Liver (tissue), 9 donors: ENCODE measurements around the gene NAA10. TPM values are rescaled to one million over a fixed set of nuclear protein-coding genes. Genes with fewer than 3 reads are reported as not detected.

Experiments
- DNase-seq: peaks from one replicate; pipeline ENCODE4 v3.0.0-alpha.2; 2017; ENCODE audit warnings: low spot score
- H3K27ac ChIP-seq, 2 donors: one replicate each; pipeline ENCODE4 v1.7.0; 2013; ENCODE audit warnings: inconsistent platforms in 2 of 2, low read length in 2 of 2, control low read depth in 1 of 2, low read depth in 1 of 2, mild to moderate bottlenecking in 1 of 2
- H3K27me3 ChIP-seq, 4 donors: one replicate each; pipeline versions ENCODE4 v1.6.1 to v1.7.0; 2013; ENCODE audit warnings: low read length in 3 of 4, inconsistent platforms in 1 of 4, mild to moderate bottlenecking in 1 of 4, moderate library complexity in 1 of 4; ENCODE audit not compliant: control insufficient read depth in 4 of 4, insufficient read depth in 4 of 4
- H3K36me3 ChIP-seq, 4 donors: one replicate each; pipeline versions ENCODE4 v1.6.1 to v1.7.0; 2013; ENCODE audit warnings: low read length in 3 of 4, mild to moderate bottlenecking in 3 of 4, low read depth in 1 of 4, moderate library complexity in 1 of 4; ENCODE audit not compliant: control insufficient read depth in 4 of 4, insufficient read depth in 3 of 4
- H3K4me1 ChIP-seq, 4 donors: one replicate each; pipeline versions ENCODE4 v1.6.1 to v1.7.0; 2013; ENCODE audit warnings: low read length in 3 of 4, mild to moderate bottlenecking in 3 of 4, moderate library complexity in 1 of 4; ENCODE audit not compliant: control insufficient read depth in 4 of 4, insufficient read depth in 4 of 4
- H3K4me3 ChIP-seq, 3 donors: one replicate each; pipeline versions ENCODE4 v1.6.1 to v1.7.0; 2013; ENCODE audit warnings: low read length in 3 of 3, control low read depth in 1 of 3, low read depth in 1 of 3, mild to moderate bottlenecking in 1 of 3
- H3K9ac ChIP-seq, 2 donors: one replicate each; pipeline ENCODE4 v1.7.0; 2013; ENCODE audit warnings: low read length in 2 of 2, mild to moderate bottlenecking in 2 of 2, moderate library complexity in 2 of 2, control low read depth in 1 of 2, low read depth in 1 of 2
- H3K9me3 ChIP-seq, 4 donors: one replicate each; pipeline versions ENCODE4 v1.6.1 to v1.7.0; 2013; ENCODE audit warnings: low read length in 3 of 4; ENCODE audit not compliant: control insufficient read depth in 4 of 4
- EGR1 ChIP-seq, 2 donors: IDR thresholded peaks; 2 replicates each; pipeline ENCODE4 v1.6.1; 2016 to 2018; ENCODE audit warnings: antibody characterized with exemption in 2 of 2, low read depth in 2 of 2
- FOXA1 ChIP-seq: IDR thresholded peaks from 2 replicates; pipeline ENCODE4 v1.6.1; 2016; ENCODE audit warnings: antibody characterized with exemption
- FOXA2 ChIP-seq: IDR thresholded peaks from 2 replicates; pipeline ENCODE4 v1.6.1; 2016; ENCODE audit warnings: antibody characterized with exemption
- GABPA ChIP-seq, 2 donors: IDR thresholded peaks in 1 of 2; conservative IDR thresholded peaks in 1 of 2; 2 replicates each; pipeline ENCODE4 v1.6.1; 2016; ENCODE audit warnings: antibody characterized with exemption in 2 of 2, mild to moderate bottlenecking in 1 of 2, moderate library complexity in 1 of 2
- HNF4G ChIP-seq: IDR thresholded peaks from 2 replicates; pipeline ENCODE4 v1.6.1; 2016; ENCODE audit warnings: antibody characterized with exemption
- RAD21 ChIP-seq, 2 donors: IDR thresholded peaks; 2 replicates each; pipeline ENCODE4 v1.6.1; 2016; ENCODE audit warnings: antibody characterized with exemption in 2 of 2, mild to moderate bottlenecking in 2 of 2
- TAF1 ChIP-seq: conservative IDR thresholded peaks from 2 replicates; pipeline ENCODE4 v1.6.1; 2016; ENCODE audit warnings: antibody characterized with exemption, mild to moderate bottlenecking
- YY1 ChIP-seq: IDR thresholded peaks from 2 replicates; pipeline ENCODE4 v1.6.1; 2016; ENCODE audit warnings: antibody characterized with exemption, mild to moderate bottlenecking
- WGBS: extraction: QIAGEN DNeasy Blood & Tissue Kit; methylation state at CpG from one replicate; pipeline ENCODE4 v1.1.7; 2013; 5-methylcytosine and 5-hydroxymethylcytosine counted together
- polyA plus RNA-seq, 2 donors: library from polyadenylated mRNA; stranded (reverse) in 1 of 2; unstranded in 1 of 2; fragments of 200-250 nt in 1 of 2; fragments of >200 nt in 1 of 2; fragmentation: Nextera tagmentation in 1 of 2; extraction: Ambion mirVana in 1 of 2; gene quantifications; one replicate each; pipeline versions ENCODE4 v1.2.1 to v1.2.3, GENCODE V29; 2013 to 2015
- total RNA-seq, 2 donors: library from RNA; depleted of rRNA; stranded (reverse); fragments of >200 nt; gene quantifications; one replicate each; pipeline ENCODE4 v1.2.3, GENCODE V29; 2014
- TF ChIP-seq, protein P1 (sequence below): IDR thresholded peaks from 2 replicates; pipeline ENCODE4 v1.6.1; 2016; ENCODE audit warnings: antibody characterized with exemption, mild to moderate bottlenecking
- TF ChIP-seq, protein P2 (sequence below): IDR thresholded peaks from 2 replicates; pipeline ENCODE4 v1.6.1; 2016; ENCODE audit warnings: antibody characterized with exemption
- TF ChIP-seq, protein P3 (sequence below): IDR thresholded peaks from 2 replicates; pipeline ENCODE4 v1.6.1; 2016; ENCODE audit warnings: antibody characterized with exemption
- TF ChIP-seq, protein P4 (sequence below): IDR thresholded peaks from 2 replicates; pipeline ENCODE4 v1.6.1; 2016; ENCODE audit warnings: antibody characterized with exemption
- donor health status: healthy.
- donor health status: healthy.
- donor health status: healthy.
- donor health status: healthy.
- donor health status: healthy.

The NAA10 gene
- total and polyA plus RNA-seq, 4 donors, result 20.5 to 58.8 (median 44.4) TPM

DNA sequence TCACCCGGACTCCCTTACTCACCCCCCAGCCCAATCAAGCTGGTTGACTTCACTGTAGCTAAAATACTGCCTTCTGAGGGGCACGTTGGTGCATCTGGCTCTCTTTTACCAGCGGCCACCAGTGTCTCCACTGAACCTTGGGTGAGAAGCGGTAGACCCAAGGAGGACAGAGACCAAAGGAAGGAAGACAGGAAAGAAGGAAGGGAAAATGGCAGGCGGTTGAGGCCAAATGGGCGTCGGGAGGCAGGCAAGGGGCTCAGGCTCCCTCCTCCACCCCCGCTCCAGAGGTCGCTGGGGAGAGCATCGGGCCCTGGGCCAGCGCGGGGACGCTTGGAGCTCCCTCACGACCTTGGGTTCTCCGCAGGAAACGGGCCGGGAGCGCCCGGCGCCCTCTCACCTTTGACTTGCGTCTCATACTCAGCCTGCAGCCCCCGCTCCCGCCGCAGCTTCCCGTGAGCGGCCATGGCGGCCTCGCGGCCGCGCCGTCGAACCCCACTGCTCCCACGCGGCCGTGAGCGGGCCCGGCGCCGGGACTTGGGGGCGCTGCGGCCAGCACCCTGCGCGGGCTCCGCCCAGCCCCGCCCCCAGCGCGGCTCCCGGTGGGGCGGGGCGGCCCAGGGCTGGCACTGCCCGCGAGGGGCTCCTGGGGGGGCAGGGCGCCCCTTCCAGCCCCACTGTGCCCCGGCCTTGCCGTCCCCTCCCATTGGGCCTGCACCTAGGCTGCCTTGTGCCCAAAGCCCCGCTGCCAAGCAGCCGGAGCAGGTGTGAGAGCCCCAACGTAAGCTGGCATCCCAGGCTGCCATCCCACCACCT, 8.9 kb downstream of the NAA10 start, which contains the start of gene ARHGAP4:
TSS of gene ARHGAP4 (minus strand) at position 526 of the 813 bp plus-strand sequence. CDS start at position 464, 62 bp downstream.
- Histone ChIP-seq H3K4me3 (peak within 1 kb of the TSS in 2 of 3 donors; percentile 25 to 26), H3K27ac (peak within 1 kb of the TSS; percentile 92 to 95), H3K9me3 (no peaks in the 10 kb centered on the region), H3K36me3 (peaks cover 0 to 9% (median 1%) of the 10 kb centered on the region in 4 donors), H3K27me3 (no peaks in the 10 kb centered on the region), H3K4me1 (peaks cover 9 to 35% (median 24%) of the 10 kb centered on the region in 4 donors), H3K9ac (no peak within 1 kb of the TSS)
- WGBS, result 16% methylated on average over 59 of the region's 59 CpGs
- TF ChIP-seq, protein P1, sequence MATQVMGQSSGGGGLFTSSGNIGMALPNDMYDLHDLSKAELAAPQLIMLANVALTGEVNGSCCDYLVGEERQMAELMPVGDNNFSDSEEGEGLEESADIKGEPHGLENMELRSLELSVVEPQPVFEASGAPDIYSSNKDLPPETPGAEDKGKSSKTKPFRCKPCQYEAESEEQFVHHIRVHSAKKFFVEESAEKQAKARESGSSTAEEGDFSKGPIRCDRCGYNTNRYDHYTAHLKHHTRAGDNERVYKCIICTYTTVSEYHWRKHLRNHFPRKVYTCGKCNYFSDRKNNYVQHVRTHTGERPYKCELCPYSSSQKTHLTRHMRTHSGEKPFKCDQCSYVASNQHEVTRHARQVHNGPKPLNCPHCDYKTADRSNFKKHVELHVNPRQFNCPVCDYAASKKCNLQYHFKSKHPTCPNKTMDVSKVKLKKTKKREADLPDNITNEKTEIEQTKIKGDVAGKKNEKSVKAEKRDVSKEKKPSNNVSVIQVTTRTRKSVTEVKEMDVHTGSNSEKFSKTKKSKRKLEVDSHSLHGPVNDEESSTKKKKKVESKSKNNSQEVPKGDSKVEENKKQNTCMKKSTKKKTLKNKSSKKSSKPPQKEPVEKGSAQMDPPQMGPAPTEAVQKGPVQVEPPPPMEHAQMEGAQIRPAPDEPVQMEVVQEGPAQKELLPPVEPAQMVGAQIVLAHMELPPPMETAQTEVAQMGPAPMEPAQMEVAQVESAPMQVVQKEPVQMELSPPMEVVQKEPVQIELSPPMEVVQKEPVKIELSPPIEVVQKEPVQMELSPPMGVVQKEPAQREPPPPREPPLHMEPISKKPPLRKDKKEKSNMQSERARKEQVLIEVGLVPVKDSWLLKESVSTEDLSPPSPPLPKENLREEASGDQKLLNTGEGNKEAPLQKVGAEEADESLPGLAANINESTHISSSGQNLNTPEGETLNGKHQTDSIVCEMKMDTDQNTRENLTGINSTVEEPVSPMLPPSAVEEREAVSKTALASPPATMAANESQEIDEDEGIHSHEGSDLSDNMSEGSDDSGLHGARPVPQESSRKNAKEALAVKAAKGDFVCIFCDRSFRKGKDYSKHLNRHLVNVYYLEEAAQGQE, result no peak
- no peak for TF ChIP-seq FOXA2
- no peak for TF ChIP-seq RAD21 (IDR thresholded peaks at IDR 0.05)
- no peak for DNase-seq

DNA sequence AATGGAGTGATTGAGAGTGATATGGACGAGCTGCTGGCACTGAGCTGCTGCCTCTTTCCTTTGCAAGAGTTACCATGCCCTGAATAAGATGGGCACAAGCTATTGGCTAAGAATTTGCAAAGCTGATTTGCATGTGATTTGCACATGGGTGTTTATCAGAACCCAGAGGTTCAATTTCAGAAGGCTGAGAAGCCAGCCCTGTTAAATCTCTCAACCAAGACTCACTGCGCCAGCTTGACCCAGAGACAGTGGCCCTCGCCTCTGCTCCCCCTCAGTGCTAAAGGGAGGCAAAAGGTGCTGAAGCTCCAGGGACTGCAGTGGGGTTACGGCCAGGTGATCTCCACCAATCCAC, 9.5 kb downstream of the NAA10 start:
- H3K4me1 ChIP-seq, result peaks cover 9 to 37% (median 24%) of the 10 kb centered on the region in 4 donors
- 76% methylated on average over 4 of the region's 4 CpGs for WGBS

More for the DNA sequence above, 9.5 kb downstream of the NAA10 start:
- Histone ChIP-seq H3K27me3 (no peaks in the 10 kb centered on the region), H3K27ac (peak overlapping the region; percentile 42 to 55), H3K4me3 (peak overlapping the region in 1 of 3 donors; percentile 25), H3K9ac (no peak overlapping the region), H3K36me3 (peaks cover 0 to 4% (median under 1%) of the 10 kb centered on the region in 4 donors), H3K9me3 (no peaks in the 10 kb centered on the region)
- TF ChIP-seq YY1 (no peak), GABPA (IDR thresholded peaks at IDR 0.05 in 1 of 2, conservative IDR thresholded peaks at IDR 0.05 in 1 of 2) (no peak), HNF4G (no peak), TAF1 (no peak), FOXA1 (no peak), RAD21 (IDR thresholded peaks at IDR 0.05) (no peak), EGR1 (IDR thresholded peaks at IDR 0.05; ENCODE audit: low read depth in 2 of 2) (no peak)
- TF ChIP-seq, protein P2, sequence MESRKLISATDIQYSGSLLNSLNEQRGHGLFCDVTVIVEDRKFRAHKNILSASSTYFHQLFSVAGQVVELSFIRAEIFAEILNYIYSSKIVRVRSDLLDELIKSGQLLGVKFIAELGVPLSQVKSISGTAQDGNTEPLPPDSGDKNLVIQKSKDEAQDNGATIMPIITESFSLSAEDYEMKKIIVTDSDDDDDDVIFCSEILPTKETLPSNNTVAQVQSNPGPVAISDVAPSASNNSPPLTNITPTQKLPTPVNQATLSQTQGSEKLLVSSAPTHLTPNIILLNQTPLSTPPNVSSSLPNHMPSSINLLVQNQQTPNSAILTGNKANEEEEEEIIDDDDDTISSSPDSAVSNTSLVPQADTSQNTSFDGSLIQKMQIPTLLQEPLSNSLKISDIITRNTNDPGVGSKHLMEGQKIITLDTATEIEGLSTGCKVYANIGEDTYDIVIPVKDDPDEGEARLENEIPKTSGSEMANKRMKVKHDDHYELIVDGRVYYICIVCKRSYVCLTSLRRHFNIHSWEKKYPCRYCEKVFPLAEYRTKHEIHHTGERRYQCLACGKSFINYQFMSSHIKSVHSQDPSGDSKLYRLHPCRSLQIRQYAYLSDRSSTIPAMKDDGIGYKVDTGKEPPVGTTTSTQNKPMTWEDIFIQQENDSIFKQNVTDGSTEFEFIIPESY, result no peak
- TF ChIP-seq, protein P3, sequence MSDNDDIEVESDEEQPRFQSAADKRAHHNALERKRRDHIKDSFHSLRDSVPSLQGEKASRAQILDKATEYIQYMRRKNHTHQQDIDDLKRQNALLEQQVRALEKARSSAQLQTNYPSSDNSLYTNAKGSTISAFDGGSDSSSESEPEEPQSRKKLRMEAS, result no peak
- TF ChIP-seq, protein P4, sequence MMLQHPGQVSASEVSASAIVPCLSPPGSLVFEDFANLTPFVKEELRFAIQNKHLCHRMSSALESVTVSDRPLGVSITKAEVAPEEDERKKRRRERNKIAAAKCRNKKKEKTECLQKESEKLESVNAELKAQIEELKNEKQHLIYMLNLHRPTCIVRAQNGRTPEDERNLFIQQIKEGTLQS, result no peak
- TF ChIP-seq, protein P1, result no peak
- no peak for DNase-seq
